HG03045 (cell line): ENCODE measurements around the gene ZNF324.
A peak's percentile ranks its signal among the peaks of the same experiment; 100 is the strongest.
"Not testable (repeated sequence)": the region's sequence is repeated elsewhere in the genome, so short reads cannot be mapped to it uniquely, and the experiment has no call there.

Source experiments
- ATAC-seq: cut with Tn5 transposase; IDR thresholded peaks from one replicate; pipeline ENCODE4 v1.9.1; 2021; ENCODE audit warnings: mild to moderate bottlenecking, moderate library complexity; ENCODE audit not compliant: unreplicated experiment

Gene ZNF324

GRCh38 chr19:58470837-58471543, 4.1 kb downstream of the ZNF324 start:
- not testable (repeated sequence) for ATAC-seq

- ATAC-seq: no peak
These were observed 4.9 kb downstream of the ZNF324 start for GRCh38 chr19:58471736-58472135.

GRCh38 chr19:58473775-58474174, 6.9 kb downstream of the ZNF324 start:
- no peak for ATAC-seq

GRCh38 chr19:58474291-58474996, 7.6 kb downstream of the ZNF324 start:
- no peak for ATAC-seq

GRCh38 chr19:58474997-58475713, 8.3 kb downstream of the ZNF324 start:
- ATAC-seq: no peak

GRCh38 chr19:58475714-58476497, 9.0 kb downstream of the ZNF324 start, which contains the start of gene ZNF446:
ZNF446 (plus strand) TSS chr19:58476352; CDS start chr19:58477219, 867 bp downstream.
- peak; percentile 81 for ATAC-seq

GRCh38 chr19:58476498-58477015, 9.7 kb downstream of the ZNF324 start:
- ATAC-seq: no peak

- no peak for ATAC-seq
These were observed 10.2 kb downstream of the ZNF324 start for GRCh38 chr19:58477130-58477529.

GRCh38 chr19:58477871-58478270, 11.0 kb downstream of the ZNF324 start:
- ATAC-seq: no peak

- ATAC-seq: no peak
These were observed 12.4 kb downstream of the ZNF324 start for GRCh38 chr19:58479303-58479702.

GRCh38 chr19:58479736-58480480, 13.0 kb downstream of the ZNF324 start:
- ATAC-seq: no peak

GRCh38 chr19:58480481-58480830, 13.6 kb downstream of the ZNF324 start:
- ATAC-seq: no peak

- no peak for ATAC-seq
These were observed 14.0 kb downstream of the ZNF324 start for GRCh38 chr19:58480831-58481230.

GRCh38 chr19:58482372-58482771, 15.5 kb downstream of the ZNF324 start:
- no peak for ATAC-seq

GRCh38 chr19:58483776-58484175, 16.9 kb downstream of the ZNF324 start:
- ATAC-seq: no peak

- ATAC-seq: not testable (repeated sequence)
These were observed 17.5 kb downstream of the ZNF324 start for GRCh38 chr19:58484349-58484748.

- no peak for ATAC-seq
These were observed 24.5 kb downstream of the ZNF324 start for GRCh38 chr19:58491393-58491792.

- no peak for ATAC-seq
These were observed 25.4 kb downstream of the ZNF324 start for GRCh38 chr19:58492265-58492664.

GRCh38 chr19:58497634-58498170, 30.8 kb downstream of the ZNF324 start:
- ATAC-seq: no peak
